H9 (cell line): ENCODE data around the gene UCMA. TPM values are rescaled to one million over a fixed set of nuclear protein-coding genes. Genes with fewer than 3 reads are reported as not detected.

Source experiments
- DNase-seq: peaks from one replicate; pipeline ENCODE4 v3.0.0-alpha.2; 2017
- H2AFZ ChIP-seq: one replicate; pipeline ENCODE4 v1.6.1; 2013; ENCODE audit warnings: mild to moderate bottlenecking, low read length, control low read depth, moderate library complexity
- H2AK5ac ChIP-seq: 2 replicates; pipeline ENCODE4 v1.6.1; 2013; ENCODE audit warnings: low read length, control low read depth, mixed read lengths; ENCODE audit not compliant: insufficient read length
- H2BK120ac ChIP-seq: one replicate; pipeline ENCODE4 v1.6.1; 2013; ENCODE audit warnings: low read depth, mild to moderate bottlenecking, low read length, control low read depth, inconsistent platforms; ENCODE audit not compliant: poor library complexity, severe bottlenecking
- H2BK12ac ChIP-seq: 2 replicates; pipeline ENCODE4 v1.6.1; 2013; ENCODE audit warnings: low read length, control low read depth, mixed read lengths, low read depth; ENCODE audit not compliant: insufficient read length
- H2BK15ac ChIP-seq: 2 replicates; pipeline ENCODE4 v1.6.1; 2013; ENCODE audit warnings: low read depth, low read length, control low read depth
- H2BK20ac ChIP-seq: one replicate; pipeline ENCODE4 v1.6.1; 2013; ENCODE audit warnings: low read depth, mild to moderate bottlenecking, low read length, control low read depth, inconsistent platforms; ENCODE audit not compliant: poor library complexity, severe bottlenecking
- H2BK5ac ChIP-seq: 2 replicates; pipeline ENCODE4 v1.6.1; 2013; ENCODE audit warnings: low read length, control low read depth, mixed read lengths; ENCODE audit not compliant: insufficient read length
- H3K14ac ChIP-seq: 2 replicates; pipeline ENCODE4 v1.6.1; 2013; ENCODE audit warnings: low read length, control low read depth; ENCODE audit not compliant: insufficient read depth
- H3K18ac ChIP-seq: 2 replicates; pipeline ENCODE4 v1.6.1; 2013; ENCODE audit warnings: low read depth, mild to moderate bottlenecking, mixed read lengths, low read length, control low read depth; ENCODE audit not compliant: insufficient read length
- H3K23ac ChIP-seq: 2 replicates; pipeline ENCODE4 v1.6.1; 2013; ENCODE audit warnings: low read length, control low read depth, mixed read lengths, low read depth; ENCODE audit not compliant: insufficient read length
- H3K23me2 ChIP-seq: 2 replicates; pipeline ENCODE4 v1.6.1; 2013; ENCODE audit warnings: low read depth, mild to moderate bottlenecking, mixed read lengths, low read length, control low read depth; ENCODE audit not compliant: insufficient read length, poor library complexity, severe bottlenecking
- H3K27ac ChIP-seq: 2 replicates; pipeline ENCODE4 v1.5.1; 2013; ENCODE audit warnings: low read length, control low read depth, mixed read lengths, low read depth; ENCODE audit not compliant: insufficient read length
- H3K27me3 ChIP-seq: 2 replicates; pipeline ENCODE4 v1.6.1; 2013; ENCODE audit warnings: low read length, control low read depth, inconsistent platforms; ENCODE audit not compliant: insufficient read depth
- H3K4ac ChIP-seq: 2 replicates; pipeline ENCODE4 v1.6.1; 2013; ENCODE audit warnings: low read depth, mild to moderate bottlenecking, control low read depth, inconsistent platforms, low read length, moderate library complexity
- H3K4me1 ChIP-seq: 2 replicates; pipeline ENCODE4 v1.6.1; 2013; ENCODE audit warnings: low read length, control low read depth, inconsistent platforms; ENCODE audit not compliant: insufficient read depth
- H3K4me2 ChIP-seq: 2 replicates; pipeline ENCODE4 v1.6.1; 2013; ENCODE audit warnings: low read length, control low read depth, mixed read lengths; ENCODE audit not compliant: insufficient read length, insufficient read depth
- H3K56ac ChIP-seq: 2 replicates; pipeline ENCODE4 v1.6.1; 2013; ENCODE audit warnings: low read depth, mild to moderate bottlenecking, mixed read lengths, low read length, control low read depth; ENCODE audit not compliant: insufficient read length
- H3K79me1 ChIP-seq: 2 replicates; pipeline ENCODE4 v1.6.1; 2013; ENCODE audit warnings: low read depth, mild to moderate bottlenecking, moderate library complexity, low read length, control low read depth, inconsistent platforms; ENCODE audit not compliant: insufficient read depth, poor library complexity, severe bottlenecking
- H3K79me2 ChIP-seq: 2 replicates; pipeline ENCODE4 v1.6.1; 2013; ENCODE audit warnings: low read length, control low read depth, inconsistent platforms; ENCODE audit not compliant: insufficient read depth
- H3K9ac ChIP-seq: 2 replicates; pipeline ENCODE4 v1.6.1; 2013; ENCODE audit warnings: low read length, control low read depth, mixed read lengths; ENCODE audit not compliant: insufficient read length; ENCODE audit errors: extremely low read depth
- H3K9me3 ChIP-seq: one replicate; pipeline ENCODE4 v1.6.1; 2013; ENCODE audit warnings: low read depth, low read length, inconsistent platforms; ENCODE audit not compliant: control insufficient read depth
- H3T11ph ChIP-seq: one replicate; pipeline ENCODE4 v1.6.1; 2013; ENCODE audit warnings: mild to moderate bottlenecking, low read length, control low read depth, inconsistent platforms
- H4K20me1 ChIP-seq: one replicate; pipeline ENCODE4 v1.6.1; 2013; ENCODE audit not compliant: control insufficient read depth, insufficient read length, insufficient read depth
- H4K5ac ChIP-seq: 2 replicates; pipeline ENCODE4 v1.6.1; 2013; ENCODE audit warnings: low read depth, mild to moderate bottlenecking, mixed read lengths, low read length, control low read depth; ENCODE audit not compliant: insufficient read length
- H4K8ac ChIP-seq: replicated peaks from 2 replicates; pipeline ENCODE4 v1.6.1; 2013; ENCODE audit warnings: low read length, control low read depth, mixed read lengths, low read depth; ENCODE audit not compliant: insufficient read length
- H4K91ac ChIP-seq: 2 replicates; pipeline ENCODE4 v1.6.1; 2013; ENCODE audit warnings: low read depth, mild to moderate bottlenecking, moderate library complexity, mixed read lengths, low read length, control low read depth; ENCODE audit not compliant: insufficient read length
- H3K27ac Mint-ChIP-seq, 3 experiments: 2 replicates in 2 of 3; 3 replicates in 1 of 3; pipeline ENCODE4 v1.8.0; 2020 to 2021; ENCODE audit warnings: mixed read lengths in 3 of 3, mild to moderate bottlenecking in 1 of 3, moderate library complexity in 1 of 3
- H3K27me3 Mint-ChIP-seq: 2 replicates; pipeline ENCODE4 v1.8.0; 2021; ENCODE audit warnings: low read depth, mild to moderate bottlenecking, moderate library complexity, mixed read lengths
- H3K36me3 Mint-ChIP-seq, 3 experiments: 2 replicates in 2 of 3; 3 replicates in 1 of 3; pipeline ENCODE4 v1.8.0; 2020 to 2021; ENCODE audit warnings: low read depth in 3 of 3, mixed read lengths in 3 of 3; ENCODE audit not compliant: insufficient read depth in 1 of 3
- H3K4me1 Mint-ChIP-seq, 2 experiments: 2 replicates each; pipeline ENCODE4 v1.8.0; 2020; ENCODE audit warnings: mixed read lengths in 2 of 2
- H3K4me3 Mint-ChIP-seq, 2 experiments: 2 replicates in 1 of 2; 3 replicates in 1 of 2; pipeline ENCODE4 v1.8.0; 2020 to 2021; ENCODE audit warnings: mild to moderate bottlenecking in 2 of 2, mixed read lengths in 2 of 2, moderate library complexity in 1 of 2
- H3K9me3 Mint-ChIP-seq, 2 experiments: 2 replicates in 1 of 2; 3 replicates in 1 of 2; pipeline ENCODE4 v1.8.0; 2020; ENCODE audit warnings: mild to moderate bottlenecking in 2 of 2, mixed read lengths in 2 of 2, moderate library complexity in 1 of 2
- CTCF ChIP-seq: fragments of 200-600 bp; sonication (generic); conservative IDR thresholded peaks from 3 replicates; pipeline ENCODE4 v1.8.0; 2021; ENCODE audit warnings: antibody characterized with exemption, mild to moderate bottlenecking
- WGBS: extraction: QIAGEN DNeasy Blood & Tissue Kit; methylation state at CpG from one replicate; pipeline ENCODE4 v1.1.7; 2013; ENCODE audit warnings: missing lambda C conversion rate, low lambda C conversion rate, mixed read lengths; ENCODE audit not compliant: insufficient read length; ENCODE audit errors: extremely low coverage; 5-methylcytosine and 5-hydroxymethylcytosine counted together
- total RNA-seq: library from RNA; stranded (reverse); gene quantifications from 2 replicates; pipeline ENCODE4 v1.2.1, GENCODE V29; 2021

Gene UCMA
- total RNA-seq, 1 experiment from 2014 or later = not detected

DNA sequence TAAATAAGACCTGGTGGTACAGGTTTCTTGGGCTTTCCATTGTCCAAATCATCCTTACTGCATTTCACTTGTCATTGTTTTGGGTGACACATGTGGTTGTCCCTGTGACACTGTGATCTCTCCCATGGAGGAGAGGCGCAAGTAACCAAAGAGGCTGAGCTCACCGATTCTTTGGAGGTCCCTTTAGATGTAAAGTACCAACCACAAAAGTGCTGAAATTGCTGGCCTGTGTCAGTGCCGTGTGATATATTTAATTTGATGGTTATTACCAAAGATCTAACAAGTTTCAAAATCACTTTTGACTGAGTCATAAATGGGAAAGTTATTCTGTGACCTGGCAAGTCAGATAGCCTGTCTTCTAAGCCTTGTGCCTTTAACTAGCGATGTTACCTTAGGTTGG is 53.4 kb downstream of the UCMA start:
- no peaks in the 10 kb centered on the region for H3K27me3 ChIP-seq
- no peak overlapping the region for H3K14ac ChIP-seq
- no peaks in the 10 kb centered on the region for H3K27me3 Mint-ChIP-seq
- no peak overlapping the region for H3K56ac ChIP-seq
- H3K4me3 Mint-ChIP-seq = no peak overlapping the region
- H3K18ac ChIP-seq = no peak overlapping the region
- H3K4me2 ChIP-seq = no peak overlapping the region
- no peaks in the 10 kb centered on the region for H3K4me1 Mint-ChIP-seq
- no peak overlapping the region for H2BK120ac ChIP-seq
- H3K9ac ChIP-seq = no peak overlapping the region
- peaks cover 75 to 94% (median 89%) of the 10 kb centered on the region in 3 experiments; a peak in 6 of 7 replicates for H3K36me3 Mint-ChIP-seq
- H2BK5ac ChIP-seq = no peak overlapping the region
- no peaks in the 10 kb centered on the region for H3K9me3 ChIP-seq
- no peak overlapping the region for H2BK20ac ChIP-seq
- H4K20me1 ChIP-seq = no peaks in the 10 kb centered on the region
- no peak overlapping the region for H3K27ac ChIP-seq
- no peak overlapping the region for H3T11ph ChIP-seq
- no peak overlapping the region for H3K27ac Mint-ChIP-seq
- no peak overlapping the region for H4K8ac ChIP-seq
- H2BK15ac ChIP-seq = no peak overlapping the region
- no peaks in the 10 kb centered on the region for H3K79me1 ChIP-seq
- no peaks in the 10 kb centered on the region for H3K23me2 ChIP-seq
- no peaks in the 10 kb centered on the region for H3K9me3 Mint-ChIP-seq
- H2AFZ ChIP-seq = no peak overlapping the region
- H4K5ac ChIP-seq = no peak overlapping the region
- H2AK5ac ChIP-seq = no peak overlapping the region
- no peak for DNase-seq
- no CpG with 5 or more reads among the region's 4 CpGs for WGBS
- no peak overlapping the region for H3K23ac ChIP-seq
- no peak overlapping the region for H4K91ac ChIP-seq
- H3K4me1 ChIP-seq = no peaks in the 10 kb centered on the region
- no peak for TF ChIP-seq CTCF
- no peak overlapping the region for H2BK12ac ChIP-seq
- H3K4ac ChIP-seq = no peak overlapping the region
- no peaks in the 10 kb centered on the region for H3K79me2 ChIP-seq
